ENCODE measurements around the gene ATG2B.

DNA sequence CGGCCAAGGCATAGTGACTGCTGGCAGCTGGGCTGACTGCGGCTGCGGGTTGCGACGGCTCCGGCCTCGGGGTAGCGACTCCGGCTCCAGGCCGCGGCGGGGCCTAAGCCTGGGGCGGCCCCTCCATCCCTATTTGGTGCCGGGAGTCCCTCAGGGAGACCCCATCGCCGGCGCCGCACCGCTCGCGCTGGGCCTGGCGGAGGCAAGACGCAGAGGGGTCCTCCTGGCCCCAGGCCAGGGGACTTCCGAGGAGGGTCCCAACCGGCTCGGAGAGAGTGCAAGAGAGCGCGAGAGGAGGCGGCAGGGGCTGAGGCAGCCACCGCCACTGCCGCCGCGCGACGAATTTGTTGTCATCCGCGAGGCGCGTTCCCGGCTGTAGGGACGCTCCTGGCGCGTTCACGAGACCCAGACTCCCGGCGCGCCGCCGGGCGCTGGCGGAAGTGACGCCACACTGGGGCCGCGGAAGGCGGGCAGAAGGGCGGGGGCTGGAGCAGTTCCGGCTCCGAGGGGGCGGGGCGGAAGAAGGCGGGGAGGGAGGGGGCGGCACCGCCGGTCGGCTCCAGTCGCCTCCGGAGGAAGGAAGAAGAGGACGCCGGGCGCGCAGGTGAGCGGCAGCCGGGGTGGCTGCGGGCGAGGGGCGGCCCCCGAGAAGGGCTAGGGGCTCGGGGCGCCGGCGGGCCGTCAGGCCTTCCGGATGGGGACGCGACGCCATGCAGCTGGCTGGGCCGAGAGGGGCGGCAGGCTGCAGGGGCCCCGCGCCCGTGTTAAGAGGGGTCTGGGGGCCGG is at the start of gene ATG2B, which contains the start of gene GSKIP:
- TF ChIP-seq, protein P1, sequence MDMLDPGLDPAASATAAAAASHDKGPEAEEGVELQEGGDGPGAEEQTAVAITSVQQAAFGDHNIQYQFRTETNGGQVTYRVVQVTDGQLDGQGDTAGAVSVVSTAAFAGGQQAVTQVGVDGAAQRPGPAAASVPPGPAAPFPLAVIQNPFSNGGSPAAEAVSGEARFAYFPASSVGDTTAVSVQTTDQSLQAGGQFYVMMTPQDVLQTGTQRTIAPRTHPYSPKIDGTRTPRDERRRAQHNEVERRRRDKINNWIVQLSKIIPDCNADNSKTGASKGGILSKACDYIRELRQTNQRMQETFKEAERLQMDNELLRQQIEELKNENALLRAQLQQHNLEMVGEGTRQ (IDR thresholded peaks at IDR 0.05) = no peak
- TF ChIP-seq POLR2A (IDR thresholded peaks at IDR 0.05; ENCODE audit: low read length) = peak; percentile 72
- TF ChIP-seq EP300 (IDR thresholded peaks at IDR 0.05) = no peak
- TF ChIP-seq CHD2 (IDR thresholded peaks at IDR 0.05; ENCODE audit: low read length, partially characterized antibody) = no peak
- no peak for TF ChIP-seq RFX5 (IDR thresholded peaks at IDR 0.05)
- TF ChIP-seq, protein P2, sequence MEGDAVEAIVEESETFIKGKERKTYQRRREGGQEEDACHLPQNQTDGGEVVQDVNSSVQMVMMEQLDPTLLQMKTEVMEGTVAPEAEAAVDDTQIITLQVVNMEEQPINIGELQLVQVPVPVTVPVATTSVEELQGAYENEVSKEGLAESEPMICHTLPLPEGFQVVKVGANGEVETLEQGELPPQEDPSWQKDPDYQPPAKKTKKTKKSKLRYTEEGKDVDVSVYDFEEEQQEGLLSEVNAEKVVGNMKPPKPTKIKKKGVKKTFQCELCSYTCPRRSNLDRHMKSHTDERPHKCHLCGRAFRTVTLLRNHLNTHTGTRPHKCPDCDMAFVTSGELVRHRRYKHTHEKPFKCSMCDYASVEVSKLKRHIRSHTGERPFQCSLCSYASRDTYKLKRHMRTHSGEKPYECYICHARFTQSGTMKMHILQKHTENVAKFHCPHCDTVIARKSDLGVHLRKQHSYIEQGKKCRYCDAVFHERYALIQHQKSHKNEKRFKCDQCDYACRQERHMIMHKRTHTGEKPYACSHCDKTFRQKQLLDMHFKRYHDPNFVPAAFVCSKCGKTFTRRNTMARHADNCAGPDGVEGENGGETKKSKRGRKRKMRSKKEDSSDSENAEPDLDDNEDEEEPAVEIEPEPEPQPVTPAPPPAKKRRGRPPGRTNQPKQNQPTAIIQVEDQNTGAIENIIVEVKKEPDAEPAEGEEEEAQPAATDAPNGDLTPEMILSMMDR (IDR thresholded peaks at IDR 0.05) = no peak
- TF ChIP-seq MAZ (IDR thresholded peaks at IDR 0.05; ENCODE audit: borderline replicate concordance, low read depth, low read length) = no peak
- TF ChIP-seq, protein P3, sequence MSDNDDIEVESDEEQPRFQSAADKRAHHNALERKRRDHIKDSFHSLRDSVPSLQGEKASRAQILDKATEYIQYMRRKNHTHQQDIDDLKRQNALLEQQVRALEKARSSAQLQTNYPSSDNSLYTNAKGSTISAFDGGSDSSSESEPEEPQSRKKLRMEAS (IDR thresholded peaks at IDR 0.05) = no peak
- TF ChIP-seq, protein P4, sequence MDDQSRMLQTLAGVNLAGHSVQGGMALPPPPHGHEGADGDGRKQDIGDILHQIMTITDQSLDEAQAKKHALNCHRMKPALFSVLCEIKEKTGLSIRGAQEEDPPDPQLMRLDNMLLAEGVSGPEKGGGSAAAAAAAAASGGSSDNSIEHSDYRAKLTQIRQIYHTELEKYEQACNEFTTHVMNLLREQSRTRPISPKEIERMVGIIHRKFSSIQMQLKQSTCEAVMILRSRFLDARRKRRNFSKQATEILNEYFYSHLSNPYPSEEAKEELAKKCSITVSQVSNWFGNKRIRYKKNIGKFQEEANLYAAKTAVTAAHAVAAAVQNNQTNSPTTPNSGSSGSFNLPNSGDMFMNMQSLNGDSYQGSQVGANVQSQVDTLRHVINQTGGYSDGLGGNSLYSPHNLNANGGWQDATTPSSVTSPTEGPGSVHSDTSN (IDR thresholded peaks at IDR 0.05) = no peak
- TF ChIP-seq RAD21 (conservative IDR thresholded peaks at IDR 0.05 in 1 of 2, IDR thresholded peaks at IDR 0.05 in 1 of 2) = no peak
- TF ChIP-seq ESRRA (IDR thresholded peaks at IDR 0.05; ENCODE audit: borderline replicate concordance, low read length) = no peak
- no peak for TF ChIP-seq MYC (IDR thresholded peaks at IDR 0.05; ENCODE audit: borderline replicate concordance, low read length)
